H1 (cell line): ENCODE results near the gene ZMYND12. TPM values are rescaled to one million over a fixed set of nuclear protein-coding genes. Genes with fewer than 3 reads are reported as not detected.

Source experiments
- SAP30 ChIP-seq: fragments of 300-600 bp; sonication (generic); IDR thresholded peaks from 2 replicates; pipeline ENCODE4 v1.7.1; 2012; ENCODE audit warnings: low read length, moderate library complexity, mild to moderate bottlenecking, inconsistent platforms; ENCODE audit not compliant: insufficient read depth, insufficient replicate concordance
- SUZ12 ChIP-seq: fragments of 200-600 bp; sonication (generic); IDR thresholded peaks from 2 replicates; pipeline ENCODE4 v1.6.1; 2012; ENCODE audit warnings: mild to moderate bottlenecking, inconsistent platforms, low read length, moderate library complexity, mixed read lengths
- polyA plus RNA-seq, 7 experiments: library from polyadenylated mRNA; depleted of rRNA in 3 of 7; stranded (reverse) in 5 of 7; unstranded in 2 of 7; fragments of >200 nt in 5 of 7; fragments of 200-250 nt in 2 of 7; gene quantifications; 1 replicate in 5 of 7; 2 replicates in 1 of 7; 4 replicates in 1 of 7; pipeline versions ENCODE4 v1.2.1 to v1.2.3, GENCODE V29; 2011 to 2013; ENCODE audit warnings: missing spikeins in 2 of 7, mixed read lengths in 2 of 7
- total RNA-seq: library from RNA; stranded (reverse); fragmentation: NEBNext Ultra II Directional; extraction: Animal tissue kit (Norgen Biotek cat#: 25700); gene quantifications from 2 replicates; pipeline ENCODE4 v1.2.1, GENCODE V29; 2021

Gene ZMYND12
- total and polyA plus RNA-seq, 2 of the 8 experiments (the other 6 are each of a cell fraction or from before 2014, with no cell fraction given), result 0.62 TPM; not detected in 1

- no peak for TF ChIP-seq SUZ12
- TF ChIP-seq SAP30, result no peak
- TF ChIP-seq, all 59 proteins: peak for 0
Measured at GRCh38 chr1:42484382-42484781, 28.6 kb upstream of the ZMYND12 start (continued).
